GM18502 (cell line): ENCODE measurements around the gene NUBPL.
"Not testable (repeated sequence)": the region's sequence is repeated elsewhere in the genome, so short reads cannot be mapped to it uniquely, and the experiment has no call there.

Experiments
- ATAC-seq: cut with Tn5 transposase; IDR thresholded peaks from one replicate; pipeline ENCODE4 v1.9.1; 2021; ENCODE audit warnings: mild to moderate bottlenecking; ENCODE audit not compliant: unreplicated experiment, poor library complexity

NUBPL gene

GRCh38 chr14:31858868-31859267 is 297.7 kb downstream of the NUBPL start:
- no peak for ATAC-seq

GRCh38 chr14:31864937-31865855 is 304.0 kb downstream of the NUBPL start:
- ATAC-seq, result no peak

- no peak for ATAC-seq
Observed at GRCh38 chr14:31867570-31867969, 306.4 kb downstream of the NUBPL start.

DNA sequence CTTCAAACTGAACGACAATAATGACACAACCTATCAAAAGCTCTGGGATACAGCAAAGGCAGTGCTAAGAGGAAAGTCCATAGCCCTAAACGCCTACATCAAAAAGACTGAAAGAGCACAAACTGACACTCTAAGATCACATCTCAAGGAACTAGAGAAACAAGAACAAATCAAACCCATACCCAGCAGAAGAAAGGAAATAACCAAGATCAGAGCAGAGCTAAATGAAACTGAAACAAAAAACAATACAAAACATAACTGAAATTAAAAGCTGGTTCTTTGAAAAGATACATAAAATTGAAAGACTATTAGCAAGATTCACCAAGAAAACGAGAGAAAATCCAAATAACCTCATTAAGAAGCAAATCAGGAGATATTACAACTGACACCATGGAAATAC is 306.9 kb downstream of the NUBPL start:
- not testable (repeated sequence) for ATAC-seq

GRCh38 chr14:31876741-31877140 is 315.5 kb downstream of the NUBPL start:
- no peak for ATAC-seq

GRCh38 chr14:31877255-31877798 is 316.1 kb downstream of the NUBPL start:
- no peak for ATAC-seq

GRCh38 chr14:31879661-31880348 is 318.6 kb downstream of the NUBPL start:
- no peak for ATAC-seq

- no peak for ATAC-seq
Observed at GRCh38 chr14:31880935-31881334, 319.7 kb downstream of the NUBPL start.

DNA sequence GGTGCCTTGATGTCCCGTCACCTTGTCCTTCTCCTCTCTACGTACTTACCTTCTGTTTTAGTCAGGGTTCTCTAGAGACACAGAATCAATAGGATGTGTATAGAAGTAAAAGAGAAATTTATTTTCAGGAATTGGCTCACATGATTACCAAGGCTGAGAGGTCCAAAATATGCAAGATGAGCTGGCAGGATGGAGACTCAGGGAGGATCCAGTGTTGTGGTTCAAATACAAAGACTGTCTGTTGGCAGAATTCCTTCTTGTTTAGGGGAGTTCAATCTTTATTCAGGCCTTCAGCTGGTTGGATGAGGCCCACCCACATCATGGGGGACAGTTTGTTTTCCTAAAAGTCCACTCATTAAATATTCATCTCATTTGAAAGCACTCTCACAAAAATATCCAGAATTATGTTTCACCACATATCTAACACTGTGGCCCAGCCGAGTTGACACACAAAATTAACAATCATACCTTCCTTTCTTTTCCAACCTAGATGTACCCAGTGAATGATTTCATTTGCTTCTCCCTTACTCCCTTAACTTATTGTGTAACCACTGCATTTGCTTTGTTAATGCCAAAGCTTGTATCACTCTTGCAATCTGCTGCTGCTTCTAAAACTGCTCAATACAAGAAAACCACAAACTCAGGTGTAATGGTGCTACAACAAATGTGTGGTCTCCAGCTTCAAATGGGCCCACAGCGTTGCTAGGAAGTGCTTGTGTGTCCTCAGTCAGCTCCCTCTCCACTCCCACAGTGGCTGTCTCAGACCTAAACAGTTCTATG is 320.5 kb downstream of the NUBPL start:
- ATAC-seq, result no peak

DNA sequence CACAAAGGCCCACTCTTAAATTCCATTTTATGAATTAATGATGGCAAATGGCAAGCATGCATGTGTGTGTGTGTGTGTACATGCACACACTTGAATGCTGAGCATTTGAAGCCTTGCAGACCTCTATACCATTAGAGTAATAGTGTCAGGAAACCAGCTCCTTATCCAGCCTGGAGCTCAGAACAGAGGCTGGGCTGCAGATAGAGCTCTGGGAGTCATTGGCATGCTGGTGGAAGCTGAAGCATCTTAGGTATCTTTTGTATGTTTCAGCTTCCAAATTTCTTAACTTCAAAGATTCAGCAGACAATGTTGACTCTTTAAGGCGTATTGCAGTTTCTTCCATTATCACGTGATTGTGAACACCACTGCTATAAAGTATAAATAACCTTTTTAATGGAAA is 323.0 kb downstream of the NUBPL start:
- ATAC-seq, result no peak

DNA sequence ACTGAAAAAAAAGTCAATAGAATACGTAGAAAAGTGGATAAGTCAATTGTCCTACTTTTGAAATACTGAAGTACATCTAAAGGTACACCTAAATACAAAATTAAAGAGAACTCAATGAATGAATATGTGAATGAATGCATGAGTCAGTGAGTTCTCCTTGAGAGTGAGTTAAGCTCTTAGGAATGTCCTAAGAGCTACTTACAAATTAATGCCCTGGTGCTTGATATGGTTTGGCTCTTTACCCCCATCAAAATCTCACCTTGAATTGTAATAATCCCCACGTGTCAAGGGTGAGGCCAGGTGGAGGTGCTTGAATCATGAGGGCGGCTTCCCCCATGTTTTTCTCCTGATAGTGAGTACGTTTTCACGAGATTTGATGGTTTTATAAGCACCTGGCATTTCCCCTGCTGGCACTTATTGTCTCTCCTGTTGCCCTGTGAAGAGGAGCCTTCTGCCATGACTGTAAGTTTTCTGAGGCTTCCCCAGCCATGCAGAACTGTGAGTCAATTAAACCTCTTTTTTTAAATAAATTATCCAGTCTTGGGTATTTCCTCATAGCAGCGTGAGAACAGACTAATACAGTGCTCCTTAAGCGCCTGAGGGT is 323.7 kb downstream of the NUBPL start:
- ATAC-seq, result no peak

DNA sequence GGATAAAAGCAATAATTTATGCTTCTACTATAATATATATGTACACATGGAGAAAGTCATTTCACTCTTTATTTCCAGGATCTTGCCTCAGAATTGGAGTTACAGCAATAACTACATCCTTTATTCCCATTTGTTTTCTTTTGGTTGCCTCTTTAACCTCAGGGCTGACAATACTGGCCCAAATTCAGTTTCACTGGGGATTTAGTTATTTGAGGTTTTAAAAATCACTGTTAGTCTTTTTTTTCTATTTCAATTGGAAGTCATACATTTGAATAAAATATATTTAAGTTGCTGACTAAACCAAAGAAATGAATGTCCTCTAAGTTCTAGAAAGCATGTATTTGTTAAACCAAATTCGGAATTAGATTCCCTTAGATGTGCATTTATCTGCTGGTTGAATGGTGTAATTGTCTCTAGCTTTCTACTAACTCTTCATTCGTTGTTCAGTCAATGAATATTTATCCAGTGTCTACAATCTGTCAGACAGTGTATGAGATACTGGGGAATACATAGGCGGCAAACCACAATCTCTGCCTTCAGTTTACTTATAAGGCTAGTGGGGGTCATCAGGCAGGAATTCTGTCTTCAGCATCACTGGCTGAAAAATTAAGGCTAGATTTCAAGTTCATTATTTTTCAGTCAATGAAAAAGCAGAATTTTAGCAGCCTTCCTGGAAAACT is 325.1 kb downstream of the NUBPL start:
- ATAC-seq, result no peak

GRCh38 chr14:31887929-31888580 is 326.9 kb downstream of the NUBPL start:
- ATAC-seq, result no peak

DNA sequence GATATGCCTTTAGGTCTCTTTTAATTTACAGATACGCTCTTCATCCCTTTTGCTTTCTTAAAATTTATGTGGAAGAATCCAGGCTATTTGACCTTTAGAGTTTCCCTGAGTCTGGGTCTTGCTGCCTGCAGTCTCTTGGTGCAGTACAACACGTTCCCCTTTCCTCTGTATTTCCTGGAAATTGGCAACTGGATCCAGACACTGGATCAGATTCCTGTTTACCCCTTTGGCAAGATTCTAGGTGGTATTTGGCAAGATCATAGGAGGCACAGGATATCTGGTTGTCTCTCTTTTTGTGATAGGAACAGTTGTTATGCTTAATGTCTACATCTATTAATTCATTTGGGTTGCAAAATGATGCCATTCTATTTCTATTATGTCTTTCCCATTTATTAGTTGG is 328.1 kb downstream of the NUBPL start:
- no peak for ATAC-seq

GRCh38 chr14:31890202-31890601 is 329.0 kb downstream of the NUBPL start:
- not testable (repeated sequence) for ATAC-seq

DNA sequence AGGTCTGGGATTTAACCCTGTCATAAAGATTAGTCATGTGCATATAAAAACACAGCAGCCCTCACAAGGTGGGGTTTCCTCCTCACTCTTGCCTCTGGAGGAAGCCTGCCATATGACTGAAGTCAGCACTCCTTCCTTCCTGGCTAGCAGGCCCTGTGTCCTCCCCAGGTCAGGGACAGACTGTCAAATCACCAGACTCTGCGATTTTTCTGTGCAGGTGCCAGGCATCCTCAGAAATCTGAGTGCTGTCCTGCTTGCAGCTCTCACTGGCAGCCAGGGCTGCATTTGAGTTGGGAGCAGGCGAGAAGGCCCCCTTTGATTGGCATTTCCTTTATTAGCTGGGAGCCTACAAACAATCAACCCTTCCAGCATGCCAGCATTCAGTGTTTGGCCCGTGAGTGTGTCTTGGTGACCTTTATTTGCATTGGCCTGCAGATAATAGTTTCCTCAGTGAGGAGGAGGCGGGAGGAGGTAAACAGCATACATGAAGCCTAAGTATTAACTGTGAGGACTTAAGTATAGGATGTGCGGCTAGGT is 332.1 kb downstream of the NUBPL start:
- no peak for ATAC-seq

DNA sequence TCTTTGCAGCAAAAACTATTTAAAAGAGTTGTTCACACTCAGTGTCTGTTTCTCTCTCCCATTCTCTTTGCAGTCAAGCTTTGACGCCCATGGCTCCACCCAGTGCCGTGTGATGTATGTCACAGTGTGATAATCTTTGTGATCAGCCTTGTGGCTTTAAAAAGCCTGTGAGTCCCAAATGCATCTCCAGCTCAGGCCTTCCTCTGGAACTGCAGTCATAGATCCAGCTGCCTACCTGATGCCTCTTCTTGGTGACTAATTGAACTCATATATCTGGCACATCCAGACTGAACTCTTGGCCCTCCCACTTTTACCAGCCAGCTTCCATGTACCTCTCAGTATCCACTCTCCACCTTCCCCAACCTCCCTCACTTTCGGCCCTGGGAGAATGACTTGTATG is 333.1 kb downstream of the NUBPL start:
- ATAC-seq, result no peak

DNA sequence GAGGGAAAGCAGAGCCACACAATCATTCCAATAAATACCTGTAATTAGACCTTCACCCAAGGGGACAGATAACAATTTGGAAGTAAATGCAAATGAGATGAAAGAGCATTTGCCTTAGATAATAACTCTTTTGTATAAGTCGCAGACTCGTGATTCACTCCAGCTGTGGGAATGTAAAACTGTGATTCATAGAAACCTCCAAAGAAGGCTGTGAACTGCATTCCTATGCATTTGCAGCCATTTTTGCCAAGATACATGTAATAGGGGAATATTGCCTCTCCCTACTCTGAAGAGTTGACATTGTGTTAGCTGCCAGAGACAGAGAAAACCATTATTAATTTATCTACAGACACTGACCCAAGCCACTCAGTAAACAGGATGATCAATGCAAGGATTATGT is 334.0 kb downstream of the NUBPL start:
- ATAC-seq, result no peak

GRCh38 chr14:31895646-31896045 is 334.4 kb downstream of the NUBPL start:
- no peak for ATAC-seq
